Measurements from ENCODE around the gene PIGZ.

The PIGZ gene

GRCh38 chr3:196931157-196931556 lies 37.5 kb downstream of the PIGZ start:
- TF ChIP-seq POLR2AphosphoS5 (IDR thresholded peaks at IDR 0.05; ENCODE audit: borderline replicate concordance, low read depth, low read length) (no peak), EZH2 (IDR thresholded peaks at IDR 0.05) (no peak), FOXP2 (optimal IDR thresholded peaks at IDR 0.05; ENCODE audit: control extremely low read depth, extremely low read length, insufficient read depth) (no peak)
- no peak overlapping the region for H3K4me3 ChIP-seq
- H3K27ac ChIP-seq, result peak overlapping the region; percentile 1; the same call in 1 of the 2 replicates
- no peaks in the 10 kb centered on the region for H3K9me3 ChIP-seq (ENCODE audit: low read depth, low read length)
- peaks cover 61% of the 10 kb centered on the region for H3K36me3 ChIP-seq (ENCODE audit: insufficient read depth, low read length)
- no peak for DNase-seq (ENCODE audit: low read depth, low spot score)
- H3K9ac ChIP-seq (ENCODE audit: insufficient read length), result no peak overlapping the region

DNA sequence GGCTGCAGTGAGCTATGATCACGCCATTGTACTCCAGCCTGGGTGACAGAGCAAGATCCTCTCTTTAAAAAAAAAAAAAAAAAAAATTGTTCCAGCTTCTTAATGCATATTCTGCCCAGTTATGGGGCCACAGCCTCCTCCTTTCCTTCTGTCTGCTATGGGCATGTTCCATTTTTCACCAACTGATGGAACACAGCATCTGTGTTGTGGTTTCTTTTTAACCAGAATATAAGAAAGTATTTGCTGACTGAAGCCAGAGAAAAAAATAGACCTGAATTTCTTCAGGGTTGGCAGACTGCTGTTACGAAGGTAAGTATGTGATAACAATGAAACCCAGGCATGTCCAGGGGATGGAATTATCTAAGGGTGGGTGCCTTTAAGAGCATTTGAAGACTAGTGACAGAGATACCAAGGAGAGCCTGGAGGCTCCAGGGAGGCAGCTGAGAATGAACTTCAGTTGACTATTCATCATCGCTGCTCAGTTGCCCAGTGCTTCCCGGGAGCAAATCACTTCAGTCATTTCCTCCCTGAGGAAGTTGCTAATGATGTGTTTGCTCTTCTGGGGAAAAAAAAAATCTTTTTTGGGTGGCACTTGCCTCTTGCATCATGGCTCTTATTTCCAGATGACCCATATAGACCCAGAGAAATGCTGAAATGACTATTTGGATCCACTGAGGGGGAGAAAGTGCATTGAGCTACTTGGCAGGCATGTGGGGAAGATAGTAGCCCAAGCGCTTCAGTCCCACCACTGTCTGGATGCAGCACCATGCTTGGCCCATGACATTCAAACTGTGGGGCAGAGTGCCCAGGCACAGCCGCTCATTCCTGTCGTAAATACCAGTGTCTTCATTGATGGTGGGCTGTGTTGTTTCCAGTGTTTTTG lies 40.8 kb downstream of the PIGZ start:
- DNase-seq (ENCODE audit: low read depth, low spot score), result no peak
- no peak overlapping the region for H3K9ac ChIP-seq (ENCODE audit: insufficient read length)
- no peaks in the 10 kb centered on the region for H3K9me3 ChIP-seq (ENCODE audit: low read depth, low read length)
- no peak for TF ChIP-seq POLR2AphosphoS5 (IDR thresholded peaks at IDR 0.05; ENCODE audit: borderline replicate concordance, low read depth, low read length)
- no peak for TF ChIP-seq FOXP2 (optimal IDR thresholded peaks at IDR 0.05; ENCODE audit: control extremely low read depth, extremely low read length, insufficient read depth)
- TF ChIP-seq EZH2 (IDR thresholded peaks at IDR 0.05), result no peak
- peaks cover 38% of the 10 kb centered on the region for H3K36me3 ChIP-seq (ENCODE audit: insufficient read depth, low read length)
- no peak overlapping the region for H3K4me3 ChIP-seq
- no peak overlapping the region for H3K27ac ChIP-seq

DNA sequence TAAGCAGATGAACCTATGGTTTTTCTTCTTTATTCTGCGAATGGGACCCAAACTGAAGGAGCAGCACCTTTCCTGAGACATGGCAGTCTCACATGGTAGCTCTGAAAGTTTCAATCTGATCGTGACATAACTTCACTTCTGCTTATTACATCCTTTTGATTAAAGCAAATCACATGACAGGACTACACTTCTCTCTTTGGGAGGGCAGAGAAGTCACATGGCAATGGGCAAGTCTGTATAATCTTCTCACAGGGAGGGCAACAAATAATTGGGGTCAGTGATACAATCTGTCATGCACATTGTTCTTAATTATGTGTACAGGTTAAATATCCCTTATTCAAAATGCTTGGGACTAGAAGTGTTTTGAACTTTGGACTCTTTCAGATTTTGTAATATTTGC lies 47.9 kb downstream of the PIGZ start:
- DNase-seq (ENCODE audit: low read depth, low spot score), result no peak

GRCh38 chr3:196918968-196919367 lies 49.7 kb downstream of the PIGZ start:
- Histone ChIP-seq H3K36me3 (ENCODE audit: insufficient read depth, low read length) (peaks cover 38% of the 10 kb centered on the region), H3K4me3 (no peak overlapping the region), H3K9ac (ENCODE audit: insufficient read length) (no peak overlapping the region), H3K9me3 (ENCODE audit: low read depth, low read length) (no peaks in the 10 kb centered on the region), H3K27ac (no peak overlapping the region)
- no peak for DNase-seq (ENCODE audit: low read depth, low spot score)
- TF ChIP-seq POLR2AphosphoS5 (IDR thresholded peaks at IDR 0.05; ENCODE audit: borderline replicate concordance, low read depth, low read length) (no peak), FOXP2 (optimal IDR thresholded peaks at IDR 0.05; ENCODE audit: control extremely low read depth, extremely low read length, insufficient read depth) (no peak), EZH2 (IDR thresholded peaks at IDR 0.05) (no peak)

More for the DNA sequence above, 47.9 kb downstream of the PIGZ start:
- no peak overlapping the region for H3K4me3 ChIP-seq
- no peak overlapping the region for H3K27ac ChIP-seq
- H3K9me3 ChIP-seq (ENCODE audit: low read depth, low read length), result no peaks in the 10 kb centered on the region
- H3K36me3 ChIP-seq (ENCODE audit: insufficient read depth, low read length), result peaks cover 25% of the 10 kb centered on the region
- no peak overlapping the region for H3K9ac ChIP-seq (ENCODE audit: insufficient read length)
- TF ChIP-seq FOXP2 (optimal IDR thresholded peaks at IDR 0.05; ENCODE audit: control extremely low read depth, extremely low read length, insufficient read depth) (no peak), POLR2AphosphoS5 (IDR thresholded peaks at IDR 0.05; ENCODE audit: borderline replicate concordance, low read depth, low read length) (no peak), EZH2 (IDR thresholded peaks at IDR 0.05) (no peak)

GRCh38 chr3:196916995-196917394 lies 51.6 kb downstream of the PIGZ start:
- no peak for TF ChIP-seq FOXP2 (optimal IDR thresholded peaks at IDR 0.05; ENCODE audit: control extremely low read depth, extremely low read length, insufficient read depth)
- no peak for TF ChIP-seq EZH2 (IDR thresholded peaks at IDR 0.05)
- no peak for TF ChIP-seq POLR2AphosphoS5 (IDR thresholded peaks at IDR 0.05; ENCODE audit: borderline replicate concordance, low read depth, low read length)
- Histone ChIP-seq H3K36me3 (ENCODE audit: insufficient read depth, low read length) (peaks cover 31% of the 10 kb centered on the region), H3K9me3 (ENCODE audit: low read depth, low read length) (no peaks in the 10 kb centered on the region), H3K4me3 (no peak overlapping the region), H3K27ac (no peak overlapping the region), H3K9ac (ENCODE audit: insufficient read length) (no peak overlapping the region)
- no peak for DNase-seq (ENCODE audit: low read depth, low spot score)

DNA sequence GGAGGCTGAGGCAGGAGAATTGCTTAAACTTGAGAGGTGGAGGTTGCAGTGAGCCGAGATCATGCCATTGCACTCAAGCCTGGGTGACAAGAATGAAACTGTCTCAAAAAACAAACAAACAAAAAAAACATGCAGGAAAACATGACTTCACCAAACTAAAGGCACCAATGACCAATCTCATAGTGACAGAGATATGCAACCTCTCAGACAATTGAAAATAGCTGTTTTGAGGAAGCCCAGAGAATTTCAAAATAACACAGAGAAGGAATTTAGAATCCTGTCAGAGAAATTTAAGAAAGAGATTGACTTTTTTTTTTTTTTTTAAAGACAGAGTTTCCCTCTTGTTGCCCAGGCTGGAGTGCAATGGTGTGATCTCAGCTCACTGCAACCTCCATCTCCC lies 52.4 kb downstream of the PIGZ start:
- peaks cover 25% of the 10 kb centered on the region for H3K36me3 ChIP-seq (ENCODE audit: insufficient read depth, low read length)
- H3K9ac ChIP-seq (ENCODE audit: insufficient read length), result no peak overlapping the region
- no peak overlapping the region for H3K27ac ChIP-seq
- no peaks in the 10 kb centered on the region for H3K9me3 ChIP-seq (ENCODE audit: low read depth, low read length)
- no peak for DNase-seq (ENCODE audit: low read depth, low spot score)
- no peak overlapping the region for H3K4me3 ChIP-seq
- no peak for TF ChIP-seq POLR2AphosphoS5 (IDR thresholded peaks at IDR 0.05; ENCODE audit: borderline replicate concordance, low read depth, low read length)
- no peak for TF ChIP-seq EZH2 (IDR thresholded peaks at IDR 0.05)
- TF ChIP-seq FOXP2 (optimal IDR thresholded peaks at IDR 0.05; ENCODE audit: control extremely low read depth, extremely low read length, insufficient read depth), result no peak

GRCh38 chr3:196915375-196915774 lies 53.3 kb downstream of the PIGZ start:
- no peaks in the 10 kb centered on the region for H3K9me3 ChIP-seq (ENCODE audit: low read depth, low read length)
- DNase-seq (ENCODE audit: low read depth, low spot score), result no peak
- no peak overlapping the region for H3K4me3 ChIP-seq
- TF ChIP-seq FOXP2 (optimal IDR thresholded peaks at IDR 0.05; ENCODE audit: control extremely low read depth, extremely low read length, insufficient read depth), result no peak
- TF ChIP-seq EZH2 (IDR thresholded peaks at IDR 0.05), result no peak
- TF ChIP-seq POLR2AphosphoS5 (IDR thresholded peaks at IDR 0.05; ENCODE audit: borderline replicate concordance, low read depth, low read length), result no peak
- H3K9ac ChIP-seq (ENCODE audit: insufficient read length), result no peak overlapping the region
- H3K36me3 ChIP-seq (ENCODE audit: insufficient read depth, low read length), result peaks cover 25% of the 10 kb centered on the region
- no peak overlapping the region for H3K27ac ChIP-seq

GRCh38 chr3:196914866-196915265 lies 53.8 kb downstream of the PIGZ start:
- no peak for TF ChIP-seq FOXP2 (optimal IDR thresholded peaks at IDR 0.05; ENCODE audit: control extremely low read depth, extremely low read length, insufficient read depth)
- peaks cover 25% of the 10 kb centered on the region for H3K36me3 ChIP-seq (ENCODE audit: insufficient read depth, low read length)
- H3K27ac ChIP-seq, result no peak overlapping the region
- no peak for DNase-seq (ENCODE audit: low read depth, low spot score)
- H3K9me3 ChIP-seq (ENCODE audit: low read depth, low read length), result no peaks in the 10 kb centered on the region
- H3K4me3 ChIP-seq, result no peak overlapping the region
- H3K9ac ChIP-seq (ENCODE audit: insufficient read length), result no peak overlapping the region
